Heart left ventricle (tissue), 16 donors: ENCODE results near the gene BRIP1. TPM values are rescaled to one million over a fixed set of nuclear protein-coding genes. Genes with fewer than 3 reads are reported as not detected.

Source experiments
- ATAC-seq, 4 donors: fragments of 200-7000 bp; cut with Tn5 transposase; one replicate each; pipeline ENCODE4 v1.9.1; 2020 to 2022; ENCODE audit warnings: moderate library complexity in 4 of 4, mild to moderate bottlenecking in 3 of 4, moderate number of reproducible peaks in 1 of 4
- DNase-seq, 5 donors: peaks; one replicate each; pipeline ENCODE4 v3.0.0-alpha.2; 2020
- H3K27ac ChIP-seq, 12 donors: fragments of 200-600 bp; sonication (generic) in 4 of 12; one replicate each; pipeline versions ENCODE4 v1.5.0 to v1.8.0; 2016 to 2022; ENCODE audit warnings: mild to moderate bottlenecking in 2 of 12
- H3K27me3 ChIP-seq, 9 donors: fragments of 200-600 bp; sonication (generic) in 2 of 9; one replicate each; pipeline versions ENCODE4 v1.5.1 to v1.8.0; 2016 to 2022; ENCODE audit warnings: mild to moderate bottlenecking in 3 of 9
- H3K36me3 ChIP-seq, 9 donors: fragments of 200-600 bp; sonication (generic) in 2 of 9; one replicate each; pipeline versions ENCODE4 v1.5.0 to v1.8.0; 2018 to 2022; ENCODE audit warnings: mild to moderate bottlenecking in 2 of 9
- H3K4me1 ChIP-seq, 12 donors: fragments of 200-600 bp; sonication (generic) in 4 of 12; one replicate each; pipeline versions ENCODE4 v1.5.0 to v1.8.0; 2016 to 2022; ENCODE audit warnings: mild to moderate bottlenecking in 3 of 12
- H3K4me3 ChIP-seq, 12 donors: fragments of 200-600 bp; sonication (generic) in 4 of 12; one replicate each; pipeline versions ENCODE4 v1.5.0 to v1.8.0; 2017 to 2022; ENCODE audit warnings: mild to moderate bottlenecking in 9 of 12, moderate library complexity in 4 of 12
- H3K9me3 ChIP-seq, 12 donors: fragments of 200-600 bp; sonication (generic) in 4 of 12; one replicate each; pipeline versions ENCODE4 v1.5.0 to v1.8.0; 2016 to 2022; ENCODE audit warnings: mild to moderate bottlenecking in 1 of 12
- CTCF ChIP-seq, 12 donors: fragments of 200-600 bp; sonication (generic) in 4 of 12; IDR thresholded peaks; one replicate each; pipeline versions ENCODE4 v1.5.0 to v1.8.0; 2018 to 2022; ENCODE audit warnings: antibody characterized with exemption in 12 of 12, mild to moderate bottlenecking in 5 of 12
- POLR2A ChIP-seq, 2 donors: fragments of 450-650 bp; IDR thresholded peaks; one replicate each; pipeline ENCODE4 v1.6.1; 2017; ENCODE audit warnings: antibody characterized with exemption in 2 of 2, mild to moderate bottlenecking in 2 of 2, moderate library complexity in 2 of 2
- WGBS, 4 donors: extraction: QIAGEN DNeasy Blood & Tissue Kit in 2 of 4; methylation state at CpG; one replicate each; pipeline versions ENCODE4 v1.1.5 to v1.1.7; 2013 to 2018; 5-methylcytosine and 5-hydroxymethylcytosine counted together
- intact Hi-C, 10 donors: fragments of 100-400 bp; cut with DNase I; formaldehyde crosslinking; loops; one replicate each; pipeline versions ENCODE4 v1.11.1 to v1.14.2; 2022
- polyA plus RNA-seq, 2 donors: library from polyadenylated mRNA; stranded (reverse); fragments of 200-250 nt; gene quantifications; one replicate each; pipeline ENCODE4 v1.2.3, GENCODE V29; 2013
- total RNA-seq, 9 donors: library from RNA; depleted of rRNA in 2 of 9; stranded (reverse); fragments of >200 nt in 2 of 9; fragmentation: NEBNext Ultra II Directional in 3 of 9; extraction: Animal tissue kit (Norgen Biotek cat#: 25700) in 3 of 9; gene quantifications; one replicate each; pipeline versions ENCODE4 v1.1.0 to v1.2.4, GENCODE V29; 2016 to 2023
- donor health status: ischemic (EF 13 %, LVEDD 7.1; RV severe dilation, severe dysfunction).
- donor health status: healthy with polysubstance abuse.
- donor health status: DM: no; HTN: yes; CAD: no.
- donor health status: DM: no; HTN: no; CAD: no.
- donor health status: ischemic (EF 25% LVEDD 6.9; RV normal size, moderate dysfunction).
- donor health status: ischemic (EF 25% LVEDD 5.7; RV mildly dilated, moderate dysfunction).
- donor health status: healthy.
- donor health status: DM: yes; HTN: yes; CAD: no.
- donor health status: ischemic (EF 35%, LVEDD 5.7; RV mildly dilated, moderate dysfunction).
- donor health status: nonischemic (EF 11% LVEDD 7.7; RV severe dilation, severe dysfunction).
- donor health status: DM: yes; HTN: yes; CAD: no.
- donor health status: PGD.
- donor health status: ischemic (EF 29% LVEDD 5.4; RV normal size, mild dysfunction).
- donor health status: nonischemic (EF 23%, LVEDD 6.1; RV moderate dilation, normal function).

BRIP1 gene
- total and polyA plus RNA-seq, 11 donors = 0.04 to 2.2 (median 0.12) TPM; not detected in 3

GRCh38 chr17:61784510-61784909 is 78.8 kb downstream of the BRIP1 start:
- no peak for ATAC-seq
- 89 to 94% (median 92%) methylated on average over 4 of the region's 4 CpGs for WGBS, 4 donors

GRCh38 chr17:61783556-61784304 is 79.6 kb downstream of the BRIP1 start:
- no peaks in the 10 kb centered on the region for H3K4me1 ChIP-seq
- no peaks in the 10 kb centered on the region for H3K9me3 ChIP-seq
- H3K27me3 ChIP-seq = no peaks in the 10 kb centered on the region
- H3K27ac ChIP-seq = no peak overlapping the region
- H3K36me3 ChIP-seq = no peaks in the 10 kb centered on the region
- ATAC-seq (no peak), DNase-seq (no peak)
- H3K4me3 ChIP-seq = no peak overlapping the region
- intact Hi-C loops = no loop called here
- TF ChIP-seq CTCF (IDR thresholded peaks at IDR 0.05) = no peak
- TF ChIP-seq POLR2A (IDR thresholded peaks at IDR 0.05) = no peak

More at GRCh38 chr17:61784510-61784909, 78.8 kb downstream of the BRIP1 start:
- H3K4me3 ChIP-seq = no peak overlapping the region
- intact Hi-C loops = no loop called here
- no peaks in the 10 kb centered on the region for H3K27me3 ChIP-seq
- TF ChIP-seq POLR2A (IDR thresholded peaks at IDR 0.05) (no peak), CTCF (IDR thresholded peaks at IDR 0.05) (no peak)
- H3K9me3 ChIP-seq = no peaks in the 10 kb centered on the region
- DNase-seq = no peak
- no peaks in the 10 kb centered on the region for H3K36me3 ChIP-seq
- no peak overlapping the region for H3K27ac ChIP-seq
- H3K4me1 ChIP-seq = no peaks in the 10 kb centered on the region

GRCh38 chr17:61783120-61783519 is 80.2 kb downstream of the BRIP1 start:
- DNase-seq (no peak), ATAC-seq (no peak)
- intact Hi-C loops = no loop called here
- TF ChIP-seq CTCF (IDR thresholded peaks at IDR 0.05) (no peak), POLR2A (IDR thresholded peaks at IDR 0.05) (no peak)
- no peak overlapping the region for H3K27ac ChIP-seq
- no peak overlapping the region for H3K4me3 ChIP-seq
- H3K36me3 ChIP-seq = no peaks in the 10 kb centered on the region
- WGBS, 4 donors = 96 to 100% (median 99%) methylated on average over 1 of the region's 1 CpG
- H3K4me1 ChIP-seq = no peaks in the 10 kb centered on the region
- no peaks in the 10 kb centered on the region for H3K9me3 ChIP-seq
- no peaks in the 10 kb centered on the region for H3K27me3 ChIP-seq

GRCh38 chr17:61782683-61783082 is 80.6 kb downstream of the BRIP1 start:
- Histone ChIP-seq H3K9me3 (no peaks in the 10 kb centered on the region), H3K27ac (no peak overlapping the region), H3K4me3 (no peak overlapping the region), H3K4me1 (no peaks in the 10 kb centered on the region), H3K27me3 (no peaks in the 10 kb centered on the region), H3K36me3 (no peaks in the 10 kb centered on the region)
- DNase-seq = no peak
- intact Hi-C loops = no loop called here
- WGBS, 4 donors = 86 to 98% (median 94%) methylated on average over 1 of the region's 1 CpG
- TF ChIP-seq CTCF (IDR thresholded peaks at IDR 0.05) (no peak), POLR2A (IDR thresholded peaks at IDR 0.05) (no peak)
- ATAC-seq = no peak
